Measurements from ENCODE around the gene EBF3. TPM values are rescaled to one million over a fixed set of nuclear protein-coding genes. Genes with fewer than 3 reads are reported as not detected.

The EBF3 gene
- total RNA-seq, 4 donors from 2014 or later, result 0.77 to 10.7 (median 6.0) TPM

DNA sequence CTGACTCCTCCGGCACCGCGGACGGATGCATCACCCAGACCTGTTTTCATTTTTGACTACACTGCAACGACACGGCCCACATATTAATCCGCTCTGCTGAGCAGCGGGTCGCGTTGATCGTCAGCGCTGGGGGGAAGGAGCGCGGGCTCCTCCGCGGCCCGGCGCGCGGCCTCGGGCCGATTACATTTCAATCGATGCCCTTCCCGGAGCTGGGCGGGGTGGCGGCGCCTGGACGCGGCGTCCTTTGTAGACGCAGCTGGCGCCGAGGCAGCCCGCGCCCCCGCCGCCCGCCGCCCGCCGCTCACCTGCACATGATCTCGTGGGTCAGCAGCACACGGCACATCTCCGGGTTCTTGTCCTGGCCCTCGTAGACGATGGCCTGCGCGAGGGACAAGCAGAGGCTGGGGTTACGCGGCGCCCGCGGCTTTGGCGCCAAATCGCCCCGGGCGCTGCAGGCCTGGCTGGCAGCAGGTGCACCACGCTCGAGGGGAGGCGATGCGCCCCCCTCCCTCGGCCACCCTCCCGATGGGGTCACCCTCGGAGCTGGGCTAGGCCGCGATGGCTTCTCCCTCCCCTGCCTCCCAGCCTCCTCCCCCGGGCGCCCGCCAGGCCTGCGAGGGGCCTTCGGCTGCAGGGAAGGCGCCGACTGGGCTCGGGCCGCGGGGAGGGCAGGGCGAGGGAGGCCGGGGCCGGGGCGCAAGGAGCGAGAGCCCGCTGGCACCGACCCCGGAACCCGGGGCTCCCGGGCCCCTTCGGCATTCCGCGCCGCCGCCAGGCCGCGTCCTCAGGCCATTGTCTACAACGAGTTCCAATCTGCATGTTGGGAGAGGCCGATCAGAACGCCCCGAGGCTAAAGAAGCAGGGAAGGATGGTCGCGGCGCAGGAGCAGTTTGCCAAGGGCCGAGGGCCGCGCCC, 5.2 kb downstream of the EBF3 start:
- peak in 1 of 2 donors; percentile 8 for DNase-seq
- H3K36me3 ChIP-seq, result no peaks in the 10 kb centered on the region
- peaks cover 0 to 15% of the 10 kb centered on the region in 2 donors for H3K4me1 ChIP-seq
- H3K27me3 ChIP-seq, result peaks cover 18 to 57% of the 10 kb centered on the region in 2 donors
- no peak overlapping the region for H3K27ac ChIP-seq
- peak overlapping the region in 1 of 2 donors; percentile 7 for H3K4me3 ChIP-seq
- TF ChIP-seq POLR2A (IDR thresholded peaks at IDR 0.05), result no peak
- TF ChIP-seq, protein P1, sequence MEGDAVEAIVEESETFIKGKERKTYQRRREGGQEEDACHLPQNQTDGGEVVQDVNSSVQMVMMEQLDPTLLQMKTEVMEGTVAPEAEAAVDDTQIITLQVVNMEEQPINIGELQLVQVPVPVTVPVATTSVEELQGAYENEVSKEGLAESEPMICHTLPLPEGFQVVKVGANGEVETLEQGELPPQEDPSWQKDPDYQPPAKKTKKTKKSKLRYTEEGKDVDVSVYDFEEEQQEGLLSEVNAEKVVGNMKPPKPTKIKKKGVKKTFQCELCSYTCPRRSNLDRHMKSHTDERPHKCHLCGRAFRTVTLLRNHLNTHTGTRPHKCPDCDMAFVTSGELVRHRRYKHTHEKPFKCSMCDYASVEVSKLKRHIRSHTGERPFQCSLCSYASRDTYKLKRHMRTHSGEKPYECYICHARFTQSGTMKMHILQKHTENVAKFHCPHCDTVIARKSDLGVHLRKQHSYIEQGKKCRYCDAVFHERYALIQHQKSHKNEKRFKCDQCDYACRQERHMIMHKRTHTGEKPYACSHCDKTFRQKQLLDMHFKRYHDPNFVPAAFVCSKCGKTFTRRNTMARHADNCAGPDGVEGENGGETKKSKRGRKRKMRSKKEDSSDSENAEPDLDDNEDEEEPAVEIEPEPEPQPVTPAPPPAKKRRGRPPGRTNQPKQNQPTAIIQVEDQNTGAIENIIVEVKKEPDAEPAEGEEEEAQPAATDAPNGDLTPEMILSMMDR (IDR thresholded peaks at IDR 0.05), result no peak
- no peaks in the 10 kb centered on the region for H3K9me3 ChIP-seq
- intact Hi-C loops (cut with DNase I; ENCODE audit: low total_unique reads), result no loop called here

DNA sequence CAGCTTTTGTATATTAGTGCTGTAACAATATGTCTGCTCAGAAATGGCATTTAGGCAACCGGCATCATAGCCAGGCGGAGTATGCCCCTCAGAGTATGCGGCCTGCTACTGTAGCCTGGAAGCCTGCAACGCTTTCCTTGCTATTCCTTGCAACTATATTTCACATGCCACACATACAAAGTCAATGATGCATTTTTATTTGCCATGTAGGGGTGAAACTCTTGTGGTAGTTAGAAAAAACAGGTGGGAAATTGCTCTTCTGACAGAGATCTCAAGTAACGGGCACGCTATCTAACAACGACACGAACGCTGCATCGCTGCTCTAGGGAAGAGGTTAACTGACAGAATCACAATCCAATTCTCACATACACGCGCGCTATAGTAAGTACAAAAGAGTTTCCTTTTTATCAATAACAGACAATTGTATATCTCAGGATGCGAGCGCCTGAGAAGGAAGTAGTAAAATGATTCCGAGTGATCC, 5.9 kb downstream of the EBF3 start:
- intact Hi-C loops (cut with DNase I; ENCODE audit: low total_unique reads), result no loop called here
- TF ChIP-seq, protein P1 (IDR thresholded peaks at IDR 0.05), result no peak
- no peak for TF ChIP-seq POLR2A (IDR thresholded peaks at IDR 0.05)
- H3K4me1 ChIP-seq, result peaks cover 0 to 10% of the 10 kb centered on the region in 2 donors
- H3K27ac ChIP-seq, result no peak overlapping the region
- H3K27me3 ChIP-seq, result peaks cover 18 to 57% of the 10 kb centered on the region in 2 donors
- no peaks in the 10 kb centered on the region for H3K9me3 ChIP-seq
- DNase-seq, result no peak
- H3K4me3 ChIP-seq, result no peak overlapping the region
- H3K36me3 ChIP-seq, result no peaks in the 10 kb centered on the region

DNA sequence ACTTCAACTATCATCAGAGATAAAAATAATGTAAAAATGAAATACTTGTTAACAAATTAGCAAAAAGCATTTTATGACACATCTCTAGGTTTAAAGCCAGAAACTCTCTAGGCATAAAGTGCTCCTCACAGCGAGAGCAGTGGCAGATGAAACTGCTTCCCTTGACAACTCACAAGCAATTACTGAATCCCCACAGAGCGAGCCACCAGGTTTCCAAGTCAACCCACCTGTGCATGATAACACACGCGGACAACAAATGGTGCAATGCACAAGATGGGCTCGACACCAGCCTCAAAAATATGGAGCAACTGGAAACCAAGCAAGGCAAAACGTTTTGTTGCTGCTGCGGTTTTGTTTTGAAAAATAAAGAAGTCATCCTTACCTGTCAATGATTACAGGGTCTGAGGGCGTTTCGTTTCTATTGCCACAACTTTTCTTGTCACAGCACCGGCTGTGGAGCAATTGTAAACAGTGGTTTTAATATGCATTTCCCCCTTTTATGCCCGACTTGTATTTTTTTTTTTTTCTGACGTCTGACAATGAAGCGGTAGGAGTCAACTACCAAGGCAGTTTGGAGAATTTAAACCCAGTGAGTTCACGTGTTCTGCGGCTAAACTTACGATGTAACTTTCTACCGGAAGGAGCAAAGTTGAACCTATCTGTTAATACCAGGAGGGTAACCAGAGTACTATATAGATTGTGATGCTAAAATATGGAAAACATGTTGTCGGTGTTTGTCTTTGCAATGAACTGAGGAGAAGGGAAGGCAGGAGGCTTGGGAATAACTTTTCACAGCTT, 7.0 kb downstream of the EBF3 start:
- no peaks in the 10 kb centered on the region for H3K9me3 ChIP-seq
- DNase-seq, result no peak
- no peaks in the 10 kb centered on the region for H3K36me3 ChIP-seq
- TF ChIP-seq POLR2A (IDR thresholded peaks at IDR 0.05), result no peak
- TF ChIP-seq, protein P1 (IDR thresholded peaks at IDR 0.05), result no peak
- peaks cover 0 to 10% of the 10 kb centered on the region in 2 donors for H3K4me1 ChIP-seq
- peaks cover 16 to 49% of the 10 kb centered on the region in 2 donors for H3K27me3 ChIP-seq
- intact Hi-C loops (cut with DNase I; ENCODE audit: low total_unique reads), result no loop called here
- no peak overlapping the region for H3K4me3 ChIP-seq
- H3K27ac ChIP-seq, result no peak overlapping the region

DNA sequence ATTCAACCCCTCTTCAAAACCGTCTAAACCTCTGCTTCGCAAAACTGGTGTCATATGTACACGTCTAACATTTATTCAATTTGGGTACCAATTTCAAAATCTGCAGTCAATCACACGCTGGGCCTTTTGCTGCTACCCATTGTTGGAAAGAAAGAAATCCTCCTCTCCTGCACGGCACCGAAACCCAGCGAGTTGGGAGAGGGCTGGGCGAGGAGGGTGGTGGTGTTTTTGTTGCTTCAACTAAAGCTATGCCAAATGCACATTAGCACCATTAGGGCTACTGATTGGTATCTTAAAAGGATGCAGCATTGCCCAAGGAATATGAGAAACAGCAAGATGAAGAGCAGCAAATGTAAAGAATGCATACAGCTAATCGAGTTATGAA, 7.8 kb downstream of the EBF3 start:
- H3K27ac ChIP-seq, result no peak overlapping the region
- H3K4me3 ChIP-seq, result no peak overlapping the region
- H3K27me3 ChIP-seq, result peaks cover 13 to 41% of the 10 kb centered on the region in 2 donors
- H3K36me3 ChIP-seq, result no peaks in the 10 kb centered on the region
- H3K9me3 ChIP-seq, result no peaks in the 10 kb centered on the region
- TF ChIP-seq, protein P1 (IDR thresholded peaks at IDR 0.05), result no peak
- no peak for TF ChIP-seq POLR2A (IDR thresholded peaks at IDR 0.05)
- intact Hi-C loops (cut with DNase I; ENCODE audit: low total_unique reads), result no loop called here
- no peak for DNase-seq
- peaks cover 0 to 10% of the 10 kb centered on the region in 2 donors for H3K4me1 ChIP-seq
